Omental fat pad (tissue), 4 donors: ENCODE data around the gene DKK3. TPM values are rescaled to one million over a fixed set of nuclear protein-coding genes. Genes with fewer than 3 reads are reported as not detected.
A peak's percentile ranks its signal among the peaks of the same experiment; 100 is the strongest.

Experiments used
- ATAC-seq: fragments of 150-250 bp; one replicate; pipeline ENCODE4 v1.9.1; 2016; ENCODE audit warnings: mild to moderate bottlenecking, moderate library complexity; ENCODE audit not compliant: low FRiP score
- DNase-seq: peaks from one replicate; pipeline ENCODE4 v3.0.0-alpha.2; 2019; ENCODE audit warnings: low spot score
- CTCF ChIP-seq, 3 donors: fragments of 450-650 bp; IDR thresholded peaks; one replicate each; pipeline ENCODE4 v1.5.1; 2016 to 2017; ENCODE audit warnings: antibody characterized with exemption in 3 of 3, mild to moderate bottlenecking in 3 of 3, moderate library complexity in 2 of 3
- total RNA-seq, 4 donors: library from RNA; depleted of rRNA; stranded (reverse); fragments of >200 nt; gene quantifications; one replicate each; pipeline ENCODE4 v1.1.0, GENCODE V29; 2016

DKK3 gene
- total RNA-seq, result 10 to 100 TPM; 16.5 to 33.6 (median 21.7) TPM

- ATAC-seq (peak; percentile 30), DNase-seq (no peak)
- no peak for TF ChIP-seq CTCF (IDR thresholded peaks at IDR 0.05)
Observed at GRCh38 chr11:12007769-12008737, at the start of gene DKK3. Gene DKK3, minus strand, starts transcription at chr11:12008626. Its CDS starts 44 bp downstream, at chr11:12008582.

- TF ChIP-seq CTCF (IDR thresholded peaks at IDR 0.05), result no peak
- ATAC-seq (no peak), DNase-seq (no peak)
Observed at GRCh38 chr11:12057299-12057980, 49.0 kb upstream of the DKK3 start.

GRCh38 chr11:12056119-12056518 lies 47.7 kb upstream of the DKK3 start:
- no peak for DNase-seq
- no peak for TF ChIP-seq CTCF (IDR thresholded peaks at IDR 0.05)
- no peak for ATAC-seq

GRCh38 chr11:12053606-12054361 lies 45.4 kb upstream of the DKK3 start:
- ATAC-seq (peak; percentile 29), DNase-seq (no peak)
- no peak for TF ChIP-seq CTCF (IDR thresholded peaks at IDR 0.05)

- ATAC-seq (no peak), DNase-seq (no peak)
- TF ChIP-seq CTCF (IDR thresholded peaks at IDR 0.05), result no peak
Observed at GRCh38 chr11:12052676-12053605, 44.5 kb upstream of the DKK3 start.

GRCh38 chr11:12051287-12051662 lies 42.8 kb upstream of the DKK3 start:
- no peak for TF ChIP-seq CTCF (IDR thresholded peaks at IDR 0.05)
- ATAC-seq, result no peak
- DNase-seq, result no peak
